HG03378 (cell line): Measurements from ENCODE around the gene GRIK1.
"Not testable (repeated sequence)": the region's sequence is repeated elsewhere in the genome, so short reads cannot be mapped to it uniquely, and the experiment has no call there.

ENCODE experiments used
- ATAC-seq: cut with Tn5 transposase; IDR thresholded peaks from one replicate; pipeline ENCODE4 v1.9.1; 2021; ENCODE audit warnings: mild to moderate bottlenecking, moderate library complexity; ENCODE audit not compliant: unreplicated experiment

The GRIK1 gene

GRCh38 chr21:29939924-29940275 is at the start of gene GRIK1:
Gene GRIK1 (minus strand): TSS chr21:29939996.
- ATAC-seq = no peak

GRCh38 chr21:29987762-29988161 is 48.0 kb upstream of the GRIK1 start:
- ATAC-seq = no peak

GRCh38 chr21:29985866-29986265 is 46.1 kb upstream of the GRIK1 start:
- ATAC-seq = no peak

- no peak for ATAC-seq
Observed at GRCh38 chr21:29979043-29979442, 39.2 kb upstream of the GRIK1 start.

- no peak for ATAC-seq
Observed at GRCh38 chr21:29975776-29976175, 36.0 kb upstream of the GRIK1 start.

GRCh38 chr21:29973258-29973657 is 33.5 kb upstream of the GRIK1 start:
- ATAC-seq = no peak

- ATAC-seq = no peak
Observed at GRCh38 chr21:29961291-29962027, 21.7 kb upstream of the GRIK1 start.

GRCh38 chr21:29958551-29958950 is 18.8 kb upstream of the GRIK1 start:
- ATAC-seq = no peak

- ATAC-seq = not testable (repeated sequence)
Observed at GRCh38 chr21:29958035-29958434, 18.2 kb upstream of the GRIK1 start.

- no peak for ATAC-seq
Observed at GRCh38 chr21:29953690-29954089, 13.9 kb upstream of the GRIK1 start.

- ATAC-seq = no peak
Observed at GRCh38 chr21:29953072-29953471, 13.3 kb upstream of the GRIK1 start.

- no peak for ATAC-seq
Observed at GRCh38 chr21:29951911-29952310, 12.1 kb upstream of the GRIK1 start.

- no peak for ATAC-seq
Observed at GRCh38 chr21:29949991-29950390, 10.2 kb upstream of the GRIK1 start.

GRCh38 chr21:29947119-29947518 is 7.3 kb upstream of the GRIK1 start:
- no peak for ATAC-seq

GRCh38 chr21:29943885-29944284 is 4.1 kb upstream of the GRIK1 start:
- ATAC-seq = no peak

- ATAC-seq = no peak
Observed at GRCh38 chr21:29942034-29942433, 2.2 kb upstream of the GRIK1 start.

- ATAC-seq = no peak
Observed at GRCh38 chr21:29940991-29941390, 1.2 kb upstream of the GRIK1 start.

GRCh38 chr21:29940361-29940760 is 565 bp upstream of the GRIK1 start:
- no peak for ATAC-seq

- ATAC-seq = no peak
Observed at GRCh38 chr21:29939104-29939923, 482 bp downstream of the GRIK1 start.

GRCh38 chr21:29938776-29939103 is 1.1 kb downstream of the GRIK1 start:
- no peak for ATAC-seq

- no peak for ATAC-seq
Observed at GRCh38 chr21:29933088-29933487, 6.7 kb downstream of the GRIK1 start.

- ATAC-seq = no peak
Observed at GRCh38 chr21:29928537-29928936, 11.3 kb downstream of the GRIK1 start.
